Sigmoid colon (tissue), 7 donors: ENCODE data around the gene CLK1. TPM values are rescaled to one million over a fixed set of nuclear protein-coding genes. Genes with fewer than 3 reads are reported as not detected.
"Not testable (repeated sequence)": the region's sequence is repeated elsewhere in the genome, so short reads cannot be mapped to it uniquely, and the experiment has no call there.

Experiments
- DNase-seq: peaks from one replicate; pipeline ENCODE4 v3.0.0-alpha.2; 2019
- H3K27ac ChIP-seq, 4 donors: fragments of 200-600 bp; sonication (generic); one replicate each; pipeline ENCODE4 v1.5.1; 2016 to 2019; ENCODE audit warnings: mild to moderate bottlenecking in 1 of 4
- H3K27me3 ChIP-seq, 3 donors: fragments of 200-600 bp; sonication (generic); one replicate each; pipeline ENCODE4 v1.5.1; 2019; ENCODE audit warnings: mild to moderate bottlenecking in 1 of 3
- H3K36me3 ChIP-seq, 4 donors: fragments of 200-600 bp; sonication (generic); one replicate each; pipeline ENCODE4 v1.5.1; 2016 to 2019
- H3K4me1 ChIP-seq, 4 donors: fragments of 200-600 bp; sonication (generic); one replicate each; pipeline ENCODE4 v1.5.1; 2017 to 2019
- H3K4me3 ChIP-seq, 4 donors: fragments of 200-600 bp; sonication (generic); one replicate each; pipeline ENCODE4 v1.5.1; 2017 to 2019; ENCODE audit warnings: mild to moderate bottlenecking in 2 of 4, moderate library complexity in 1 of 4
- H3K9me3 ChIP-seq, 4 donors: fragments of 200-600 bp in 3 of 4; sonication (generic) in 3 of 4; one replicate each; pipeline versions ENCODE4 v1.5.1 to v1.6.1; 2013 to 2019
- CTCF ChIP-seq, 4 experiments: fragments of 450-650 bp in 3 of 4; fragments of 200-600 bp in 1 of 4; IDR thresholded peaks; one replicate each; pipeline ENCODE4 v1.5.1; 2016 to 2019; ENCODE audit warnings: antibody characterized with exemption in 4 of 4, mild to moderate bottlenecking in 3 of 4, moderate library complexity in 2 of 4
- EP300 ChIP-seq, 4 donors: sonication (generic); formaldehyde crosslinking; IDR thresholded peaks; one replicate each; pipeline ENCODE4 v1.6.1; 2017; ENCODE audit warnings: antibody characterized with exemption in 4 of 4
- POLR2A ChIP-seq, 2 donors: fragments of 450-650 bp; IDR thresholded peaks; one replicate each; pipeline ENCODE4 v1.6.1; 2016; ENCODE audit warnings: antibody characterized with exemption in 2 of 2, mild to moderate bottlenecking in 2 of 2, moderate library complexity in 2 of 2
- POLR2AphosphoS5 ChIP-seq, 4 donors: sonication (generic); formaldehyde crosslinking; IDR thresholded peaks; one replicate each; pipeline ENCODE4 v1.6.1; 2017; ENCODE audit warnings: antibody characterized with exemption in 4 of 4
- WGBS, 2 donors: extraction: QIAGEN DNeasy Blood & Tissue Kit; methylation state at CpG; one replicate each; pipeline ENCODE4 v1.1.7; 2013; 5-methylcytosine and 5-hydroxymethylcytosine counted together
- intact Hi-C: fragments of 100-400 bp; cut with DNase I; formaldehyde crosslinking; loops from one replicate; pipeline ENCODE4 v1.15.1; 2023
- polyA plus RNA-seq, 3 donors: library from polyadenylated mRNA; stranded (reverse); fragments of 200-250 nt; gene quantifications; one replicate each; pipeline ENCODE4 v1.2.3, GENCODE V29; 2013
- total RNA-seq, 4 donors: library from RNA; depleted of rRNA; stranded (reverse); fragments of >200 nt; gene quantifications; one replicate each; pipeline ENCODE4 v1.1.0, GENCODE V29; 2016
- donor health status: healthy with polysubstance abuse.
- donor health status: Bipolar disorder and iron deficiency.
- donor health status: healthy.

The CLK1 gene
- total and polyA plus RNA-seq, 7 donors = 44.4 to 229 (median 150) TPM

- no peaks in the 10 kb centered on the region for H3K4me1 ChIP-seq
- H3K27me3 ChIP-seq = no peaks in the 10 kb centered on the region
- no peaks in the 10 kb centered on the region for H3K9me3 ChIP-seq
- WGBS, 2 donors = 3 to 7% methylated on average over 4 of the region's 4 CpGs
- DNase-seq = peak; percentile 74
- intact Hi-C loops = loop anchor here (5.0 to 10.0 kb wide), 2 partner anchors 171 to 273 kb away; partner anchors contain the start of genes HYCC2 and NDUFB3
- H3K36me3 ChIP-seq = peaks cover 6 to 71% (median 18%) of the 10 kb centered on the region in 4 donors
- no peak overlapping the region for H3K4me3 ChIP-seq
- H3K27ac ChIP-seq = no peak overlapping the region
- TF ChIP-seq EP300 (IDR thresholded peaks at IDR 0.05) = no peak
- no peak for TF ChIP-seq POLR2AphosphoS5 (IDR thresholded peaks at IDR 0.05)
- no peak for TF ChIP-seq POLR2A (IDR thresholded peaks at IDR 0.05)
- TF ChIP-seq CTCF (IDR thresholded peaks at IDR 0.05) = peak; percentile 39 to 73 (median 66)
These were observed 37.1 kb upstream of the CLK1 start for GRCh38 chr2:200901459-200902072.

- no peak overlapping the region for H3K4me3 ChIP-seq
- no peak for DNase-seq
- H3K27ac ChIP-seq = no peak overlapping the region
- H3K27me3 ChIP-seq = no peaks in the 10 kb centered on the region
- intact Hi-C loops = no loop called here
- no peaks in the 10 kb centered on the region for H3K9me3 ChIP-seq
- TF ChIP-seq CTCF (IDR thresholded peaks at IDR 0.05) (no peak), POLR2A (IDR thresholded peaks at IDR 0.05) (no peak), POLR2AphosphoS5 (IDR thresholded peaks at IDR 0.05) (no peak), EP300 (IDR thresholded peaks at IDR 0.05) (no peak)
- no peaks in the 10 kb centered on the region for H3K4me1 ChIP-seq
- H3K36me3 ChIP-seq = peaks cover 9 to 80% (median 24%) of the 10 kb centered on the region in 4 donors
These were observed 35.0 kb upstream of the CLK1 start for GRCh38 chr2:200899482-200899881.

DNA sequence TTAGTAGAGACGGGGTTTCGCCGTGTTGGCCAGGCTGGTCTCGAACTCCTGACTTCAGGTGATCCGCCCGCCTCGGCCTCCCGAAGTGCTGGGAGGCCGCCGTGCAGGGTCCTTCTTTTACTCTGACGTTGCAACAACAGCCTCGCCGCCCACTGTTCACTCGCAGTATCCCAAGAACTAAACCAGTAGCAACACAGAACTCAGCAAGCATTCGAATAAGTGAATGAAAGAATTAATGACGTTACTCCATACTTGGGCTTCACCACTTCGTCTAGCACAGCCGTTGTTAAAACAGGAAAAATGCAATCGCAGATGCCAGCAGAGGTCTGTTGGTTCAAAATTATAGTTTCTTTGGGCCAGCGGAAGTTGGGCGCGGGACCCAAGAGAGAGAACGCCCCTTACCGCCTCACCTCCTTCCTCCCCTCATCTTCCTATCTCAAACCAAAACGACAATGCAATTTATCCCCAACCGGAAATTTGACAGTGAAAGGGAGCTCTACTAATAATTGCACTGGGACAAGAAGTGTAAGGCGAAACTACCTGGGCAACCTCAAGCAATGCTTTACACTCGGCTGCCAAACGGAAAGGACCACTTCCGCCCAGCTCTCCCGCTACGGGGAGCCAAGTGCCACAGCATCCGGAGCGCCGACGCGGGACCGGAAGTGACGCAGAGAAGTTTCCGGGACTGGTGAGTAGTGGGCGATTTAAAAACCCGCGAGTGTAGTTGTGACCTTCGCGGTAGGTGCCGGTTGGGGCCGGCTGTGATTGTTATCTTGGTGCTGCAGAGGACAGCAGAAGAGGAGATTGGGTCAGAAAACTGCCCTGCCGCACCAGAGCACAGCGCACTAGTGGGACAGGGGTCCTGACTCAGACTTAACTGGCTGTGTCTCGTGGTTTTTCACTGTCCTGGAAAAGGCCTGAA is 24.5 kb upstream of the CLK1 start, which contains the start of the genes NIF3L1 and PPIL3:
Gene NIF3L1, plus strand, starts transcription at position 668 of the 922 bp plus-strand sequence. CDS start 2,573 bp downstream, outside the sequence.
Gene PPIL3, minus strand, starts transcription at position 374 of the 922 bp plus-strand sequence. CDS start 1,462 bp downstream, outside the sequence.
- TF ChIP-seq CTCF (IDR thresholded peaks at IDR 0.05) (no peak), EP300 (IDR thresholded peaks at IDR 0.05) (peak in 2 of 4 donors; percentile 19 to 35), POLR2A (IDR thresholded peaks at IDR 0.05) (peak in 1 of 2 donors; percentile 49), POLR2AphosphoS5 (IDR thresholded peaks at IDR 0.05) (peak; percentile 39 to 84 (median 82))
- Histone ChIP-seq H3K27ac (peak within 1 kb of the TSS; percentile 93 to 96 (median 94)), H3K4me1 (peaks cover 0 to 33% (median 20%) of the 10 kb centered on the region in 4 donors), H3K9me3 (no peaks in the 10 kb centered on the region), H3K36me3 (peaks cover 0 to 18% (median 3%) of the 10 kb centered on the region in 4 donors), H3K4me3 (peak within 1 kb of the TSS; percentile 62 to 76 (median 73)), H3K27me3 (no peaks in the 10 kb centered on the region)
- 0% methylated on average over 50 of the region's 50 CpGs for WGBS, 2 donors
- intact Hi-C loops = loop anchor here (1.0 to 5.0 kb wide), 3 partner anchors 25 to 183 kb away; partner anchors contain the start of genes CLK1, HYCC2 and NDUFB3
- DNase-seq = peak; percentile 98

- H3K9me3 ChIP-seq, DNase-seq, H3K27me3 ChIP-seq, H3K27ac ChIP-seq, H3K4me1 ChIP-seq, H3K4me3 ChIP-seq, intact Hi-C loops: not testable (repeated sequence)
- H3K36me3 ChIP-seq = peaks cover 0 to 89% (median 17%) of the 10 kb centered on the region in 4 donors
- WGBS, 2 donors = 89 to 91% methylated on average over 2 of the region's 2 CpGs
These were observed 17.3 kb upstream of the CLK1 start for GRCh38 chr2:200881715-200882249.
